Smooth muscle cell (in vitro differentiated cells): ENCODE results near the gene MB. TPM values are rescaled to one million over a fixed set of nuclear protein-coding genes. Genes with fewer than 3 reads are reported as not detected.

Experiments
- DNase-seq: peaks from one replicate; lab custom pipeline; 2025; ENCODE audit not compliant: unreplicated experiment; lab: John Stamatoyannopoulos, UW
- H2AFZ ChIP-seq: fragments of 200-600 bp; sonication (generic); 2 replicates; pipeline ENCODE4 v1.6.0; 2016; ENCODE audit warnings: antibody characterized with exemption, low read depth, mild to moderate bottlenecking
- H3F3A ChIP-seq: fragments of 200-600 bp; sonication (generic); 2 replicates; pipeline ENCODE4 v1.6.0; 2017; ENCODE audit warnings: antibody characterized with exemption, low read depth
- H3K27ac ChIP-seq: fragments of 200-600 bp; sonication (generic); 2 replicates; pipeline ENCODE4 v1.5.1; 2016; ENCODE audit warnings: low read depth, mild to moderate bottlenecking
- H3K27me3 ChIP-seq: fragments of 200-600 bp; sonication (generic); 2 replicates; pipeline ENCODE4 v1.6.1; 2016; ENCODE audit warnings: low read depth, mild to moderate bottlenecking
- H3K36me3 ChIP-seq: fragments of 200-600 bp; sonication (generic); 2 replicates; pipeline ENCODE4 v1.5.1; 2016; ENCODE audit warnings: low read depth
- H3K4me1 ChIP-seq: fragments of 200-600 bp; sonication (generic); 2 replicates; pipeline ENCODE4 v1.5.1; 2016; ENCODE audit warnings: low read depth
- H3K4me2 ChIP-seq: fragments of 200-600 bp; sonication (generic); 2 replicates; pipeline ENCODE4 v1.6.0; 2016; ENCODE audit warnings: mild to moderate bottlenecking
- H3K4me3 ChIP-seq: fragments of 200-600 bp; sonication (generic); 2 replicates; pipeline ENCODE4 v1.5.1; 2016; ENCODE audit warnings: mild to moderate bottlenecking
- H3K79me2 ChIP-seq: fragments of 200-600 bp; sonication (generic); 2 replicates; pipeline ENCODE4 v1.6.0; 2016; ENCODE audit warnings: low read depth, mild to moderate bottlenecking
- H3K9ac ChIP-seq: fragments of 200-600 bp; sonication (generic); 2 replicates; pipeline ENCODE4 v1.6.0; 2016; ENCODE audit warnings: low read depth
- H3K9me3 ChIP-seq: fragments of 200-600 bp; sonication (generic); replicated peaks from 2 replicates; pipeline ENCODE4 v1.5.1; 2016; ENCODE audit warnings: low read depth
- H4K20me1 ChIP-seq: fragments of 200-600 bp; sonication (generic); 2 replicates; pipeline ENCODE4 v1.6.0; 2016; ENCODE audit warnings: low read depth
- CTCF ChIP-seq: fragments of 200-600 bp; sonication (generic); IDR thresholded peaks from 2 replicates; pipeline ENCODE4 v1.5.1; 2017; ENCODE audit warnings: borderline replicate concordance, mild to moderate bottlenecking, antibody characterized with exemption; ENCODE audit not compliant: insufficient read depth, poor library complexity, severe bottlenecking
- WGBS: methylation state at CpG from one replicate; pipeline ENCODE4 v1.1.7; 2016; ENCODE audit warnings: low lambda C conversion rate; 5-methylcytosine and 5-hydroxymethylcytosine counted together
- polyA plus RNA-seq: library from polyadenylated mRNA; unstranded; fragments of >200 nt; fragmentation: Nextera tagmentation; extraction: Ambion mirVana; gene quantifications from 2 replicates; pipeline ENCODE4 v1.2.1, GENCODE V29; 2016
- total RNA-seq: library from RNA; depleted of rRNA; stranded (reverse); fragments of >200 nt; gene quantifications from 2 replicates; pipeline ENCODE4 v1.2.3, GENCODE V29; 2014

The MB gene
- total and polyA plus RNA-seq, 2 experiments from 2014 or later, result 0.53 TPM; not detected in 1

- H3K27me3 ChIP-seq, result no peaks in the 10 kb centered on the region
- no peaks in the 10 kb centered on the region for H3K36me3 ChIP-seq
- no peak overlapping the region for H3K4me2 ChIP-seq
- no peak overlapping the region for H3K27ac ChIP-seq
- H3K9me3 ChIP-seq, result peaks cover 4% of the 10 kb centered on the region
- no peaks in the 10 kb centered on the region for H3F3A ChIP-seq
- no peaks in the 10 kb centered on the region for H4K20me1 ChIP-seq
- H3K79me2 ChIP-seq, result no peaks in the 10 kb centered on the region
- H3K9ac ChIP-seq, result no peak overlapping the region
- H3K4me3 ChIP-seq, result no peak overlapping the region
- no peak for TF ChIP-seq CTCF
- WGBS, result 79% methylated on average over 2 of the region's 2 CpGs
- DNase-seq, result no peak
- H2AFZ ChIP-seq, result no peak overlapping the region
- H3K4me1 ChIP-seq, result no peaks in the 10 kb centered on the region
Observed at GRCh38 chr22:35662914-35663313, 45.8 kb upstream of the MB start.

GRCh38 chr22:35661464-35661863 lies 44.3 kb upstream of the MB start:
- no peak overlapping the region for H3K27ac ChIP-seq

GRCh38 chr22:35660291-35661127 lies 43.4 kb upstream of the MB start:
- H3K27ac ChIP-seq, result no peak overlapping the region
- H3K27me3 ChIP-seq, result no peaks in the 10 kb centered on the region

More at GRCh38 chr22:35661464-35661863, 44.3 kb upstream of the MB start:
- H3K4me1 ChIP-seq, result no peaks in the 10 kb centered on the region
- H3K27me3 ChIP-seq, result no peaks in the 10 kb centered on the region
- no peaks in the 10 kb centered on the region for H3K79me2 ChIP-seq
- no peaks in the 10 kb centered on the region for H4K20me1 ChIP-seq
- no peak overlapping the region for H3K4me3 ChIP-seq
- peaks cover 4% of the 10 kb centered on the region for H3K9me3 ChIP-seq
- H3K4me2 ChIP-seq, result no peak overlapping the region
- DNase-seq, result no peak
- no peaks in the 10 kb centered on the region for H3K36me3 ChIP-seq
- no peak for TF ChIP-seq CTCF
- WGBS, result 67% methylated on average over 2 of the region's 2 CpGs
- H2AFZ ChIP-seq, result no peak overlapping the region
- no peaks in the 10 kb centered on the region for H3F3A ChIP-seq
- no peak overlapping the region for H3K9ac ChIP-seq

More at GRCh38 chr22:35660291-35661127, 43.4 kb upstream of the MB start:
- Histone ChIP-seq H3K36me3 (no peaks in the 10 kb centered on the region), H3K4me1 (no peaks in the 10 kb centered on the region), H3K4me2 (no peak overlapping the region), H4K20me1 (no peaks in the 10 kb centered on the region), H3K9ac (no peak overlapping the region), H3K79me2 (no peaks in the 10 kb centered on the region), H3K9me3 (peaks cover under 1% of the 10 kb centered on the region), H3F3A (no peaks in the 10 kb centered on the region), H3K4me3 (no peak overlapping the region), H2AFZ (no peak overlapping the region)
- no peak for TF ChIP-seq CTCF
- WGBS, result 95% methylated on average over 2 of the region's 2 CpGs
- no peak for DNase-seq
